HL-60 (cell line): ENCODE data around the gene WWOX.

Experiments used
- CTCF ChIP-seq: IDR thresholded peaks from one replicate; pipeline ENCODE4 v1.5.1; 2011; ENCODE audit warnings: low read length, control low read depth, inconsistent platforms; ENCODE audit not compliant: insufficient read depth
- SPI1 ChIP-seq: IDR thresholded peaks from 2 replicates; pipeline ENCODE4 v1.6.1; 2012; ENCODE audit warnings: low read depth, mild to moderate bottlenecking, borderline replicate concordance

GRCh38 chr16:78485917-78486257 is 386.4 kb downstream of the WWOX start:
- no peak for TF ChIP-seq CTCF
- no peak for TF ChIP-seq SPI1
